ENCODE data around the gene ITPRIPL1. TPM values are rescaled to one million over a fixed set of nuclear protein-coding genes. Genes with fewer than 3 reads are reported as not detected.

The ITPRIPL1 gene
- polyA plus RNA-seq, 5 donors: 4.3 to 5.5 (median 4.8) TPM

DNA sequence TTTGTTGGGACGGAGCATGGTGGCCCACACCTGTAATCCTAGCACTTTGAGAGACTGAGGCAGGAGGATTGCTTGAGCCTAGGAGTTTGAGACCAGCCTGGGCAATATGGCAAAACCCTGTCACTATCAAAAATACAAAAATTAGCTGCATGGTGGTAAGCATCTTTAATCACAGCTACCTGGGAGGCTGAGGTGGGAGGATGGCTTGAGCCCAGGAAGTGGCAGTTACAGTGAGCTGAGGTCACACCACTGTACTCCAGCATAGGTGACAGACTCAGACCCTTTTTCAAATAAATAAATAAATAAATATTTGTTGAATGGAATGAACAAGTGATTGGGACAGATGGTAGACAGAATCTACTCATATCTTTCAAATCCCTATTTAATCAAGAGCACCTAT lies 5.7 kb upstream of the ITPRIPL1 start:
- DNase-seq: no peak

DNA sequence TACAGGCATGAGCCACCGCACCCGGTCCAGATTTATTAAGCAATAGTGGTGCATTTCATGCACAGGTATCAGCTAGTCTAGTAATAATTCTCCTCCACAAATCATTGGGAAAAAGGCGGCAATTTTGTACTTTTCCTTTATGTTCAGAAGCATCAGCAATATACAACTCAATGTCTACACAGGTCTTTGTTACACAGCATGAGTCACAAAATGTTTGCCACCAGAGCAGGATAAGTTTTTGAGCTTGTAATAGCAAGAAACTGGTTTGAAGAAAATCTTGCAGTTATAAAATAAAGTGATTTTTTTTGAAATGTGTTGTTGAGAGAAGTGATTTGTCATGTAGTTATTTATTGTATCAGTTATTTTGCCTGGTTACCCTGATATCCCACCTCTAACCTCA lies 4.8 kb upstream of the ITPRIPL1 start:
- no peak for DNase-seq

DNA sequence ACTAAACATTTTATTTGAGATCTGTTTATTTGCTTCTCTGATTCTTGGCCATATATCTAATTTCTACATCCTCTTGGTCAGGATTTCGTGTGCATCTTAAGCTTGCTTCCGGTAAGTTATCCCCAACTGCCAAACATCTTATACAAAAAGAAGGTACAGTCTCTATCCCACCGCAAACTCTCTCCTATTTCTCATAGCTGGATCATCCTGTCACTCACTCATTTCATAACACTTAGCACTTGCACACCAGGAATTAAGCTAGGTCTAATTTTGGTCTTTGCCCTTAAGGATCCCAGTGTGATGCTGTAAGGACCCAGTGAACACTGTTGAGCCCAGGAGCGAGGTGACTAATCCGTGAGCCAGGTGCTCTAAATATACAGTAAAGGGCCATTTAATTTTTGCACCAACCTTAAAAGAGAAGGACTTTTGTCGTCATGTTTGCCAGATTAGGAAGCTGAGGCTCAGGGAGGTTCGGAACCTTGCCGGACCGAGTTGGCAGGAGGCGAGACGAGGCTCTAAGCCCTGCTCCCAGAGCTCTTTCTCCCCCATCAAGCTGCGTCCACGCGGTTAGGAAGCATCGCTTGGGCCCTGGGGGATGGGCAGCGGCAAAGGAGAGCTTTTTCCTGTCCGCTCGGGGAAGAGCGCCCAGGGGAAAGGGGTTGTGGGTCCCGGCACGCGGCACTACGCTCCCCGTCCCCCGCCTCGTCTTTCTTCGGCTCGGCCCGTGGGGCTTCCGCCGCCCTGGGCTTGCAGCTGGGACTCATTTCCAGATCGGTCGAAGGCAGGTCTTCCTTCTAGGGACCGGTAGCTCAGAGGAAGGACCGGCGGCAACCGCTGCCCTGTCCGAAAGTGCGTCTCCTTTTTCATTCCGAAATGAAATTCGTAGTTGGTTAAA lies 4.1 kb upstream of the ITPRIPL1 start:
- peak; percentile 27 to 28 for DNase-seq

DNA sequence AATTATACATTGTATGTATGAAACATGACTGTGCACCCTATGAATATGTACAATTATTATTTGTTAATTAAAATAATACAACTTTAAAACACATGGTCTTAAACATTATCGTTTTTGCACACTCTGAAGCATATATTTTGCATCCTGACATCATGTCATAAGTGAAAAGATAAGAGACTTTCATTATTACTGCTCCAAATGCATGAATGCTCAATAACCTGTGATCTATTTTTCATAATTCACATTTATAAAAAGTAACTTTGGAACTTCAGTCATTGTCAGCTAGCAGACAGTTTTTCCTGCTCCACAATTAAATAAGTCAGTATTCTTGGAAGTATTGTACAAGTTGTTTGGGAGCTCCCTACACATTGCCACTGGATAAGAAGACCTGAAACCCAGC lies 1.3 kb upstream of the ITPRIPL1 start:
- DNase-seq: no peak

DNA sequence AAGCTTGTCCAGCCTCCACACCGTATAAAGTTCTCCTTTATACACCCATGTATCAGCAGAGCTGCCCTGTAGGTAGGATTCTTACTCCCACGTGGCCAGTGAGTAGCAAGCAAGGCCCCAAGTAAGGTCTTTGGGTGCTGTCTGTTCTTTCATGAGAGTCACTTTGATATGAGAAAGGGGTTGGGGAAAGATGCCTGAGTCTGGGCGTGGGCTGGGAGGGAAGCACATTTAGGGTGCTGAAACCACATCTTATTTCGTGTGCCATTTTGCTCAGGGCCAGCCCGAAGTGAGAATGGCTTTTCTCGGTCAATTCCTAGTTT lies 436 bp upstream of the ITPRIPL1 start:
- no peak for DNase-seq

DNA sequence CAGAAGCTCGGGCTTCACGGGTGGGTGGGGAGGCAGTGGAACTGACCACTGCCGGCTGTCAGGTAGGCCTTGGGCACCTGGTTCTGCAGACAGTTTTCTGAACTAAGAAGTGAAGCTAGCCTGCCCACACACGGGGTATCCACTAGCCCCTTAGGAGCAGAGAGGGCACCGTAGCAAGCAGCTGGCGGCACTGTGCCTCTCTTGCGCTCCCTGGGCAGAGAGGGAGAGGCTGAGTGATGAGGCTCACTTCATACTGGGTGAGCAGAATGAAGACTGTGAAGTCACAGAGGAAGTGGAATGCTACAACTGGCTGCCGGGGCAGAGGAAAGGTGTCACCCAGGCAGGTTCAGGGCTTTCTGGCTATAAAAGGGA lies 753 bp downstream of the ITPRIPL1 start:
- no peak for DNase-seq

DNA sequence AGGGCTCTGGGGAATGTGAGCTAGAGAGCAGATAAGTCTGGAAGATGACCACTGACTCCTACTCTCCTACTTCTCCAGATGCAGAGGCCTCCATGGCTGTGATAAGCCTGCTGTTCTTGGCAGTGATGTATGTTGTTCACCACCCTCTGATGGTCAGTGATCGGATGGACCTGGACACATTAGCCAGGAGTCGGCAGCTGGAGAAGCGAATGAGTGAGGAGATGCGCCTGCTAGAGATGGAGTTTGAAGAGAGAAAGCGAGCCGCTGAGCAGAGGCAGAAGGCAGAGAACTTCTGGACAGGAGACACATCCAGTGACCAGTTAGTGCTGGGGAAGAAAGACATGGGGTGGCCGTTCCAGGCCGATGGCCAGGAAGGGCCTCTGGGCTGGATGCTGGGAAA lies 1.4 kb downstream of the ITPRIPL1 start:
- DNase-seq: no peak

DNA sequence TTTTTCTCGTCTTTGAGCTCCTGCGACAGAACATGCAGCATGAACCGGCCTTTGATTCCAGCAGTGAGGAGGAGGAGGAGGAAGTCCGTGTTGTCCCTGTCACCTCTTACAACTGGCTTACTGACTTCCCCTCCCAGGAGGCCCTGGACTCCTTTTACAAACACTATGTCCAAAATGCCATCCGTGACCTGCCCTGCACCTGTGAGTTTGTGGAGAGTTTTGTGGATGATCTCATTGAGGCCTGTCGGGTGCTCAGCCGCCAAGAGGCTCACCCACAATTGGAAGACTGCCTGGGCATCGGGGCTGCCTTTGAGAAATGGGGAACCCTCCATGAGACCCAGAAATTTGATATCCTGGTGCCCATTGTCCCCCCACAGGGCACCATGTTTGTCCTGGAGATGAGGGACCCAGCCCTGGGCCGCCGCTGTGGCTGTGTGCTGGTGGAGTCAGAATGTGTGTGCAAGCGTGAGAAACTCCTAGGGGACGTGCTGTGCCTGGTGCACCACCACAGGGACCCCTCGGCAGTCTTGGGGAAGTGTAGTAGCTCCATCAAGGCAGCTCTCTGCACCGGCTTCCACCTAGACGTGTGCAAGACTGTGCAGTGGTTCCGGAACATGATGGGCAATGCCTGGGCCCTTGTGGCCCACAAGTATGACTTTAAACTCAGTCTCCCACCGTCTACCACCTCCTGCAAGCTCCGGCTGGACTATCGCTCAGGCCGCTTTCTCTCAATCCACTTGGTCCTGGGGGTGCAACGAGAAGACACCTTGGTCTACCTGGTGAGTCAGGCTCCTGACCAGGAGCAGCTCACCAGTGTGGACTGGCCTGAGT lies 2.1 kb downstream of the ITPRIPL1 start:
- no peak for DNase-seq

DNA sequence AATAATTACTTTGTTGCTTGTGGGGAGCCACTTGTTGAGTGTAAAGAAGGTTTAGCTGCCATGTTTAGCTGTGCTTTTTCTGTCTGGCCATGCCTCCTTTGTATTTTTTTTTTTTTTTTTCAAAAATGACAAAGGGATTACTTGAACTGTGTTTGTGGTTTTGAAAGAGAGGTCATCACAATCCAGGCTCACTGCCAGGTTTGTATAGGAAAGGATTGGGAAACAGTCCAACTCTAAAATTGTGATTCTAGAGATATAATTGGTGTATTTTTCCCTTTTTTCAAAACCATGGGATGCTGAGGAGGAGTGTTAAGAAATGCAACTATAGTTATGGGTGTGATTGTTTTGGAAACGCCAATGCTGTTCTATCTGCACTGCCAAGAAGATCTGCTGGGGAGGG lies 4.3 kb downstream of the ITPRIPL1 start:
- peak in 1 of 2 donors; percentile 43 for DNase-seq

DNA sequence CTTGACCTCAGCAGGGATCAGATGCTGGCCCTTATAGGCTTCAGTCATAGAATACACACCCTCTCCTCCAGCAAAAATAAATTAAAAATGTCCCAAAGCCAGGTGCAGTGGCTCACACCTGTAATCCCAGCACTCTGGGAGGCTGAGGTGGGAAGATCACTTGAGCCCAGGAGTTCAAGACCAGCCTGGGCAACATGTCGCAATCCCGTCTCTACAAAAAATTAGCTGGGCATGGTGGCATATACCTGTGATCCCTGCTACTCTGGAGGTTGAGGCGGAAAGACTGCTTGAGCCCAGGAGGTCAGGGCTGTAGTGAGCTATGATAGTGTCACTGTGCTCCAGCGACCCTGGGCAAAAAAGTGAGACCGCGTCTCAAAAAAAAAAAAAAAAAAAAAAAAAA lies 4.8 kb downstream of the ITPRIPL1 start:
- DNase-seq: no peak

DNA sequence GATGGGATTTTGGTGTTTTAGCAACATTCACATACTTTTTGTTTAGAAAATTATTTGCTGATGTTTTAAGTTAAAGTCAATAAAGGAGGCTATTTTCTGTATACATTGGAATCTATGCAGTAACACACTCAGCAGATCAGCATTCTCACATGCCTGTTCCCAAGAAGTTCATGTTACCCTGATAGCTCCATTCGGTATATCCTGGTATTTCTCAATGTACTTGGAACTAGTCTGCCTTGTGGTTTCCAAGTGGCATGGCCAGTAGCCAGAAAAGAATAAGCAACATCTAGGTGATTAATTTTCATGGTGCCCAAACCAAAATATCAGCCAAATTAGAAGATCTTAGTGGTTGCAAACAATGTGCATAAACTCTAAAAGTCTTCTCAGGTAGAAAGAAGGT lies 5.3 kb downstream of the ITPRIPL1 start:
- no peak for DNase-seq

DNA sequence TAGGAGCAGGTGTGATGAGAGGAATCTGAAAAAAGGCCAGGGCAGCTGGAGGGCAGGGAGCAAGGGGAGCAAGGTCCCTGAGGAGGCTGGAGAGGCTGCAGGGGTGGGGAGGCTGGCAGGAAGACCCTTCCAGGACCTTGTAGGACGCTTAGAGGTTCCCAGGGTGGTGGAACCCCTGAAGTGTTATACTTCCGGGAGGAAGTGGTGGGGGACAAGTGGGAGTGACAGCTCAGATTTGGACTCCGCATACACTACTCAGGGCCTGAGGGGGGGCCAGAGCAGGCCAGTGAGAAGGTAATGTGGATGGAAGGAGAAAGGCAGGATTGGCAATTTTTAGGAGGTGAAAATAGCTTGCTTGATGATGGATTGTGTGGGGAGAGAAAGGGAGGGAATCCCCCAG lies 8.6 kb downstream of the ITPRIPL1 start:
- DNase-seq: no peak

DNA sequence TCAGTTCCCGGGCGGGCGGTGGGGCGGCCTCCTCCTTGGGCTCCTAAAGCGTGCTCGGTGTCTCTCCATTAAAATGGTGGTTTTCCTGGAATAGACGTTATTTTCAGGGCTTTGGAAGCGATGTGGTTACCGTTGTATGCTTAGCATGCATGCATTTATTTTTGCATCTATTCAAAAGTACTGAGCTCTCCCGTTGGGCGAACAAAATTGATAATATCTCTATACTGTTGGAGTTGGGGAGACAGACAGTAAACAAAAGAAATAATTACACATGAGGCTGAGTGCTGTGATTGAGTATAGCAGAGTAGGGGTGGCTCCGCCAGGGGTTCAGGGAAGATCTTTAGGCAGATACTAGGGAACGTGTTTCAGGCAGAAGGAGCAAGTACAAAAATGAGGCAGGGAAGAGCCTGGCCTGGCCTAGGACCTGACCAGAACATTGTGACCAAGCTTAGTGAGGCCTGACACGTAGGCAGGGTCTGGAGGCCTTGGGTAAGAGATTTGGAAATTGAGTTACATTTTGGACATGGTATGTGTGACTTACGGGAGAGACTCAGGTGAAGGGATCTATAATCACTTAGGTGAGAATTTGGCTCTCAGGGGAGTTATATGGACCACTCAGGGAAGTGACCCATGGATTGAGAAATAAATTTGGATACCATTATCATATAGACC lies 11.1 kb downstream of the ITPRIPL1 start:
- no peak for DNase-seq

DNA sequence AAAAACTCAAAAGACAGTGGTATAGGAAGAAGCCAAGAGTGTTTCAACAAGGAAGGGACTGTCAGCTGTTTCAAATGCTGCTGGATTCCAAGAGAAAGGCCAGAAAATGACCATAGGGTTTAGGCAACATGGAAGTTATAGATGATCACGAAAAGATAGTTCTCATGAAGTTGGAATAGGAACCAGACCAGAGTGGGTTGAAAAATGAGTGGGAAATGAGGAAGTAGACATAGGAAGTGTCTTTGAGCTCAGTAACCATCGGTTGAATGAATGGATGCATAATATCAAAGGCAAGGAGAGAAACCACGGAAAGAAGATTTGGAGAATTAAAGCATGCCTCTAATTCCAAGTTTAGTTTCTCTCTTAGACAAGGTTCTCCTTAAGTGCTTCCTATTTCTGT lies 11.8 kb downstream of the ITPRIPL1 start:
- no peak for DNase-seq

DNA sequence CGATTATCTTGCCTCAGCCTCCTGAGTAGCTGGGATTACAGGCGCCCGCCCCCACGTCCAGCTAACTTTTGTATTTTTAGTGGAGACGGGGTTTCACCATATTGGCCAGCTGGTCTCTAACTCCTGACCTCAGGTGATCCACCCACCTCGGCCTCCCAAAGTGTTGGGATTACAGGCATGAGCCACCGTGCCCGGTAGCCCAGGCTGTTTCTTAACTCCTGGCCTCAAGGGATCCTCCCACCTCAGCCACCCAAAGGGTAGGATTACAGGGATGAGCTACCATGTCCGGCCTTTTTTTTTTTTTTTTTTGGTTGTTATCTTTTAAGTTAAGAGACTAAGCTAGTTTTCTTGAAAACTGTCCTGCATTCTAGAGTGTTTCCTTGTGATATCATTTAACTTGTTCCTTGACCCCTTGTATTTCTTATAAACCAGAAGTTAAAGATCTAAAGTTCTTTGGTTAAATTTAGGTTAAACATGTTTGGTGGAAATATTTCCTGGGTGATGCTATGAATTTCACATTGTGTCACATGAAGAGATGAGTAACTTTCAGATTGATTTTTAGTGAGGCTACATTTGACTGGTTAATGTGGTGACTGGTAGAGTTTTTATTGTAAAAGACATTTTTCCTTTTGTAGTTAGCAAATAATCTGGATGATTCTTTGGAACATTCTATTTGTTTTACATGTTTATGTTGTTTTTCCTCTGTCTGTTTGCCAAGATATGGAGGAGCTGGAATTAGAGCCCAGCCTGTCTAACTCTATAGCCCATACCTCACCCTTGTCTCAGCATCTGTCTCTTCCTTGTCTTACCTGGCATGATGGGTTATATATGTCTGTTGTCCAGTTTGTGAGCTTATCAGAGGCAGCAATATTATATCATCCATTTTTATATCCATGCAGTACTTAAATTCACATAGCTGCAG lies 15.6 kb downstream of the ITPRIPL1 start:
- no peak for DNase-seq

DNA sequence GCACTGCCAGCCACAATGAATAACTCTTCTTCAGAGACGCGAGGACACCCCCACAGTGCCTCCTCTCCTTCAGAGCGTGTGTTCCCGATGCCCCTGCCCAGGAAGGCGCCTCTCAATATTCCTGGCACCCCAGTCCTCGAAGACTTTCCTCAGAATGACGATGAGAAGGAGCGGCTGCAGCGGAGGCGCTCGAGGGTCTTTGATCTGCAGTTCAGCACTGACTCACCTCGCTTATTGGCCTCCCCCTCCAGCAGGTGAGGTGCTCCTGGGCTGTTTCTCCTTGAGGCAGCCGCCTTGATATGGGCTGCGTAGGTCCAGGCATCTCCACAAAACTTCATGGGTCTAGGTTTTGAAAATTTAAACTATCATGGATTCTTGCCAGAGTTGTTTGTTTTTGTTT lies 16.5 kb downstream of the ITPRIPL1 start:
- no peak for DNase-seq

DNA sequence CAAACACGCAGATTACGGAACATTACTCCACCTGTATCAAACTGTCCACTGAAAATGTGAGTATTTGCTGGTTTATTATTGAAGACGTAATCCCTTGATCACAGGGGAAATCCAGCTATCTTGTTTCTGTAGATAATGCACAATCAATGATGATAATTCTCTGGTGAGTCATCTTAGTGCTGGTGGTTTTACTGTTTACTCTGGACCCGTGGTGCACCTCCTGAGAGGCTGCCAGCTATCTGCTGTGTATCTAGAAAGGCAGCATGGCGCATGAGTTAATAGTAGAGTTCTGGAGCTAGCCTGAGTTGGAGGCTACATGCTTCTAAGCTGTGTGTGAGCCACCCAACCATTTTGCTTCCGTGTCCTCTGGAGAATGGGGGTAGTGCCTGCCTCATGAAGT lies 17.0 kb downstream of the ITPRIPL1 start:
- DNase-seq: no peak

DNA sequence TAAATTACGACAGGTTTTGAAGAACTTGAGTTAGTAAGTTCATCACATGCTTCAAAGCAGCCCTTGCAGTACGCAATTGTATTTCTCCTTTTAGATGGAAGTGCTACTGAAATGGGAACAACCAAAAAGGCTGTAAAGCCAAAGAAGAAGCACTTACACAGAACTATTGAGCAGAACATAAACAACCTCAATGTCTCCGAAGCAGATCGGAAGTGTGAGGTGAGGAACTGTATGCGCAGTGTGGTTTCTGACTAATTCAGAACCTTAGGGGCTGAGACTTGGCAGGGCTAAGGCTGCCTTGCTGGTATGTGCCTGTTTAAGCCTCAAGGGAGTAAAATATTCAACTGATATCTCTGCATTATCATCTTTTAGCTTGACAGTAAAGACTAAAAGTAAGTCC lies 18.9 kb downstream of the ITPRIPL1 start:
- no peak for DNase-seq

DNA sequence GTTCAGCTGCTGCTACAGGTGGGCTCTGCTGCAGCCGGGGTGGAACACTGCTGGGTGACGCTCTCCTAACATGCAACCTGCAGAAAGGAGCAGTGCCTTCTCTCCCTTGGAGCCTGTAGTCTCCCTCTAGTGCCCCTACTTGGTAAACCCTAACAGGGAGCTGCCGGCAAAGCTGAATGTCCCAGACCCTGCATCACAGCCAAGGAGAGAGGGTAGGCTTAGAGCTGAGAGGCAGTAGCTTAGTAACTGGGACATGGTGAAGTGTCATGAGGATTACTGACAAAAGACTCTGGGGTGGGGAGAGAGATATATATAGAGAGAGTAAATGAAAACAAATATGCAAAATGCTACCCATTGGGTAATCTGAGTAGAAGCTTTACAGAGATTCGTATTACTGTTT lies 20.3 kb downstream of the ITPRIPL1 start:
- no peak for DNase-seq

DNA sequence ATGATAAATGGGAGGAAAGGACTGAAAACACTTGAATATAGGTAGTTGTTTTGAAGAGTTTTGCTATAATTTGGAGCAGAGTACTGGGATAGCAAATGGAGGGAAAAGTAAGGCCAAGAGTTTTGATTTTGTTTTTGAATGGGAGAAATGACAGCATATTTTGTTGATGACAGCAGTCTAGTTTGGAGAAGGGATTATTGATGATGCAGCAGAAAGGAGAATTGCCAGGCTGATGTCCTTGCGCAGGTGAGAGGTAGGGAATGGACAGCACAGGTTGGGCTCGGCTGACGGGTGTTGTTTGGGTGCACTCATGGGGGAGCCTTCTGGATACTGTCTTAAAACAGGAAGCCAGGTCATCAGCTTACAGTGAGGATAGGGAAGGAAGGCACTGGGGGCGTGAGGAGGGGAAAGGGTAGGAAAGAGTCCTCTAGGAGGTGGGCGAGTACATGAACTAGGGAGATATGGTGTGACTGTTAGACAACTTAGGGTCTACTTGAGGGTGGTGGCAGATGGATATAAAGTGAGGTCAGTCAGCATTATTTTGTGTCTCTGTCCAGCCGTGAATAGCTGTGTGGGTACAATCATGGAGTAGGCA lies 20.8 kb downstream of the ITPRIPL1 start:
- no peak for DNase-seq

DNA sequence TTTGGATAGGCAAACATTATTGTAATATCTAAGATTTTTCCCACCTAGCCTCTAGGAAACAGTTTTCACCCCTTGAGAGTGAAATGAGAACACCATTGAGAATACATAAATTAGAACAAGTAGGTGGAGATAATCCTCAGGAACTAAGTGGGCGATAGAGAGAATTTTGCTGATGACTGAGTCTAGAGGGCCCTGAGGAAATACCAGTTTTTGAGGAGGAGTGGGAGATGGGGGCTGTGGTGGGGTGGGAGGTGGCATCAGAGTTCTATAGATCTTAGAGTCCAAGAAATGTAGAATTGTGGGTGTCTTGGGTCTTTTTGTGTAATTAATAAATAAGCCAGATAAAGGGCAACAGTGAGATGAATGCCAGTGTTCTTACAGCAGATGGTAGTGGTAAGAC lies 22.3 kb downstream of the ITPRIPL1 start:
- no peak for DNase-seq

Data from right lung (tissue), 5 donors.